Neural progenitor cell (in vitro differentiated cells): ENCODE measurements around the gene CD99L2.

Experiments
- CTCF ChIP-seq: fragments of 200-600 bp; sonication (generic); IDR thresholded peaks from 2 replicates; pipeline ENCODE4 v1.5.1; 2017; ENCODE audit warnings: antibody characterized with exemption, mild to moderate bottlenecking
- EZH2 ChIP-seq: fragments of 200-600 bp; sonication (generic); IDR thresholded peaks from 2 replicates; pipeline ENCODE4 v1.6.1; 2017; ENCODE audit warnings: antibody characterized with exemption, mild to moderate bottlenecking, moderate library complexity

DNA sequence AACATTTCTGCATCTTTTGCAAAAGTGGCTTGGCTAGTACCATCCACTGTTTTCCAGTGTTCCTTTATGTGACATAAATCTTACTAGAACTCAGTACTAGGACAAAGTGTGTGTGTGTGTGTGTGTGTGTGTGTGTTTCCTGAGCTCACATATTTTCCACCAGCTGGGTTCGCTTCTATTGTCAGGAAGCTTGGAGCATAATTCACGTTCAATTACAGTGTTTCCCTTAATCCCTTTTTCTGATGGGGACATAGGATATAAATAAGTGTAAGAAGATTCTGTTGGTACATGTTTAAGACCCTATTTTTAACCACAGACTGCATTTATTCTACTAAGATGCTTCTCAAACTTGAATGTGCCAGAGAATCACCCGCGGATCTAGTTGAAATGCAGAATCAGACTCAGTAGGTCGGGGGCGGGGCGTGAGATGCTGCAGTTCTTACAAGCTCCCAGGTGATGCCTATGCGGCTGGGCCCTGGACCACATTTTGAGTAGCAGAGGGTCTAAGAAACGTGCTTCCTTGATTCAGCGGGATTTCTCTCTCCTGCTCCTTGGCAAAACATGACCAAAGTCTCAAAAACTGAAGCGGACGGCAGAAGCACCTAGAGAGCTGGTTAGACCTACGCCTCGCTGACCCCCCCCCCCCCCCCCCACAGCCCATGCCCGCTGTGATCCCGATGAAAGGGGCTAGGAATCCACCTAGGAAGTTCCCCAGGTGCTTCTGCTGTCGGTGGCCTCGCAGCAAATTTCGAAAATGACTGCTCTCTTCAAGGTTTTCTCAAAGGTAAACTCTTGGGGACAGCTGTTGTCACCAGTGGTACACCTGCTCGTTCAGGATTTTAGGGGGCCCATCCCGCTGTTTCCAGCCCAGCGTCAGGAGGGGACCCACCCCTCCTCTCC, 797 bp downstream of the CD99L2 start:
- TF ChIP-seq CTCF (no peak), EZH2 (no peak)
